Esophagus squamous epithelium (tissue), 5 donors: ENCODE results near the gene KIF26A. TPM values are rescaled to one million over a fixed set of nuclear protein-coding genes. Genes with fewer than 3 reads are reported as not detected.

ENCODE experiments used
- DNase-seq: peaks from one replicate; lab custom pipeline; 2025; lab: John Stamatoyannopoulos, UW
- H3K27ac ChIP-seq, 4 donors: fragments of 200-600 bp; sonication (generic); one replicate each; pipeline ENCODE4 v1.5.1; 2016 to 2019; ENCODE audit warnings: mild to moderate bottlenecking in 1 of 4
- H3K27me3 ChIP-seq, 4 donors: fragments of 200-600 bp; sonication (generic); 1 replicate in 3 of 4; 2 replicates in 1 of 4; pipeline versions ENCODE4 v1.5.1 to v1.6.0; 2017 to 2021; ENCODE audit warnings: antibody characterized with exemption in 1 of 4
- H3K36me3 ChIP-seq, 3 donors: fragments of 200-600 bp; sonication (generic); one replicate each; pipeline ENCODE4 v1.5.1; 2016 to 2019
- H3K4me1 ChIP-seq, 3 donors: fragments of 200-600 bp; sonication (generic); one replicate each; pipeline ENCODE4 v1.5.1; 2017 to 2019
- H3K4me3 ChIP-seq, 4 donors: fragments of 200-600 bp; sonication (generic); 1 replicate in 3 of 4; 2 replicates in 1 of 4; pipeline ENCODE4 v1.5.1; 2016 to 2019; ENCODE audit warnings: mild to moderate bottlenecking in 2 of 4, moderate library complexity in 1 of 4
- H3K9me3 ChIP-seq, 3 donors: fragments of 200-600 bp; sonication (generic); one replicate each; pipeline ENCODE4 v1.5.1; 2016 to 2019
- CTCF ChIP-seq, 6 experiments: fragments of 450-650 bp in 4 of 6; fragments of 200-600 bp in 2 of 6; sonication (generic) in 2 of 6; IDR thresholded peaks; one replicate each; pipeline ENCODE4 v1.5.1; 2016 to 2019; ENCODE audit warnings: antibody characterized with exemption in 6 of 6, mild to moderate bottlenecking in 4 of 6, moderate library complexity in 4 of 6
- POLR2A ChIP-seq, 4 donors: fragments of 450-650 bp; IDR thresholded peaks; one replicate each; pipeline ENCODE4 v1.6.1; 2017; ENCODE audit warnings: antibody characterized with exemption in 4 of 4, mild to moderate bottlenecking in 4 of 4, moderate library complexity in 3 of 4
- WGBS, 2 donors: methylation state at CpG; one replicate each; pipeline ENCODE4 v1.1.5; 2018; 5-methylcytosine and 5-hydroxymethylcytosine counted together
- intact Hi-C: fragments of 100-400 bp; cut with DNase I; formaldehyde crosslinking; loops from one replicate; pipeline ENCODE4 v1.15.0; 2022
- total RNA-seq, 4 donors: library from RNA; depleted of rRNA; stranded (reverse); fragments of >200 nt; gene quantifications; one replicate each; pipeline ENCODE4 v1.1.0, GENCODE V29; 2016
- donor health status: DM: yes; HTN: yes; CAD: no.

Gene KIF26A
- total RNA-seq, 4 donors from 2014 or later = 0.80 to 2.7 (median 0.96) TPM

DNA sequence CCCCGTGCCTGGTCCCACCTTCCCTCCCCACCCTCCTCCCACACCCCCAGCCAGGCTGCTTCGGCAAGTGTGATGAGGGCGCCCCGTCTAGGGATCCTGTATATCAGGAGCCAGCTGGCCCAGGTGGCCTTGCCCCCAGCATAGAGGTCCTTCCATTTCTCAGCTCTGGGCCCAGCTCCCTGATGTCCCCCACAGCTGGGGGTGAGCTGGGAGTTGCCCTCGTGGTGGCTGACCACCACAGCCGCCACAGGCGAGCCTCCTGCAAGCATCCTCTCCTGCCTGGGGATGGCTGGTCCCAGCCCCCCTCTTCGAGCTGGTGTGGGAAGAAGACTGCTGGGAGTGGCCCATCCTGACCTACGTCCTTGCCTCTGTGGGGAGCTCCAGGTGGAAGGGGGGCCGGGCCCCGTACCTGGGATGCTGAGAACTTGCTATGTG lies 45.4 kb upstream of the KIF26A start:
- Histone ChIP-seq H3K4me1 (peaks cover 6 to 20% (median 10%) of the 10 kb centered on the region in 3 donors), H3K4me3 (no peak overlapping the region), H3K27me3 (peaks cover 0 to 57% (median 0%) of the 10 kb centered on the region in 4 donors), H3K9me3 (no peaks in the 10 kb centered on the region), H3K36me3 (no peaks in the 10 kb centered on the region), H3K27ac (no peak overlapping the region)
- 55 to 86% methylated on average over 1 to 2 of the region's 11 CpGs for WGBS, 2 donors
- TF ChIP-seq CTCF (IDR thresholded peaks at IDR 0.05) (no peak), POLR2A (IDR thresholded peaks at IDR 0.05) (no peak)
- intact Hi-C loops = loop anchor here (5.0 kb wide), 1 partner anchor 39 kb away; no protein-coding TSS in a partner anchor
- no peak for DNase-seq

DNA sequence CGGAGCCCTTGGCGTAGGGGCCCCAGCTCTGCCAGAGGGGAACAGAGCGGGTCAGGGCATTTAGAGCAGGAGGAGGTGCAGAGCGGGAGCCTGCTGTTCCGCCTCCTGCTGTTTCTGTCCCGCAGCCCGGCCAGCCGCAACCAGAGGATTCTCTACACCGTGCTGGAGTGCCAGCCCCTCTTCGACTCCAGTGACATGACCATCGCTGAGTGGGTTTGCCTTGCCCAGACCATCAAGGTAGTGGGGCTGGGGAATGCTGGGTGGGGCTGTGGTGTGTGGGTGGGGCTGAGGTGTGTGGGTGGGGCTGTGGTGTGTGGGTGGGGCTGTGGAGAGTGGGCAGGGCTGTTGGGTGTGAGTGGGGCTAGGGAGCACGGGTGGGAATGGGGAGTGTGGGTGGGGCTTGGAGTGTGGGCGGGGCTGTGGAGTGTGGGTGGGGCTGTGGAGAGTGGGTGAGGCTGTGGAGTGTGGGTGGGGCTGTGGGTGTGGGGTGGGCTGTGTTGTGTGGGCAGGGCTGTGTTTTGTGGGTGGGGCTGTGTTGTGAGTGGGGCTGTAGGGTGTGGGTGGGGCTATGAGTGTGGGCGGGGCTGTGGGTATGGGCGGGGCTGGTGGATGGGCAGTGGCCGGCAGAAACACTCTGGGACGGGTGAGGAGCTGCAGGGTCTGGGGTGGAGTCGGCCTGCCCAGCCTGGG lies 44.9 kb upstream of the KIF26A start:
- H3K4me3 ChIP-seq = no peak overlapping the region
- TF ChIP-seq CTCF (IDR thresholded peaks at IDR 0.05) = no peak
- TF ChIP-seq POLR2A (IDR thresholded peaks at IDR 0.05) = no peak
- intact Hi-C loops = loop anchor here (5.0 kb wide), 1 partner anchor 39 kb away; no protein-coding TSS in a partner anchor
- H3K9me3 ChIP-seq = no peaks in the 10 kb centered on the region
- WGBS, 2 donors = 34 to 38% methylated on average over 5 to 7 of the region's 18 CpGs
- H3K27me3 ChIP-seq = peaks cover 0 to 53% (median 0%) of the 10 kb centered on the region in 4 donors
- no peak overlapping the region for H3K27ac ChIP-seq
- DNase-seq = no peak
- H3K4me1 ChIP-seq = peaks cover 6 to 24% (median 10%) of the 10 kb centered on the region in 3 donors
- H3K36me3 ChIP-seq = no peaks in the 10 kb centered on the region

DNA sequence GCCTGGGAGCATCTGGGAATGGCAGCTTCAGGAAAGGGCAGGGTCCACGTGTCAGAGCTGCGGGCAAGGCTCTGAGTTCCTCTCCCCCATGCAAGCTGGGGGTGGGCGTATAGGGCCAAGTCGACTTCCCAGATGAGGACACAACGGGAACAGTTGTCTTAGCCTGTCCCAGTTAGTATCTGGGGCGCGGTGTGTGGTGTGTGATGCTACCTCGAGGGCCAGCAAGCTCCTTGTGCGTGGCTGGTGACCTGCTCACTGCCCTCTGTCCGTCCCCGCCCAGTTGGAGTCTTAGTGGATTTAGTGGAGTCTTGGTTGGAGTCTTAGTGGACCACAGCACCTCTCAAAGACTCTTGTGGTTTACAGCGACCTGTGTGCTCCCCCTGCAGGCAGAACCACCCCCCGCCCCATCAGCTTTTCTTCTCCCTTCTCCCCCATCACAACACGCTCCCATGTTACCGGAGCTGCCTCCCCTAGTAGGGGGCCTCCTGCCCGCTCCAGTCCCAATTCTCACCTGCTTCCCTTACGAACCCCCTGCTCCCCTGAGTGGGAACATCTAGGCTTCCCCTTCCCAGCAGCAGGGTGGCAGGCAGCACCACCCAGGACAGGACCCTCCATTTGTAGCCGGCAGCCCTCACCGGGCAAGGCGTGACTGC lies 44.2 kb upstream of the KIF26A start:
- WGBS, 2 donors = 36 to 61% methylated on average over 7 to 11 of the region's 20 CpGs
- no peak overlapping the region for H3K27ac ChIP-seq
- intact Hi-C loops = loop anchor here (5.0 kb wide), 1 partner anchor 38 kb away; no protein-coding TSS in a partner anchor
- H3K4me3 ChIP-seq = no peak overlapping the region
- no peak for TF ChIP-seq POLR2A (IDR thresholded peaks at IDR 0.05)
- no peak for TF ChIP-seq CTCF (IDR thresholded peaks at IDR 0.05)
- H3K27me3 ChIP-seq = peaks cover 0 to 53% (median 0%) of the 10 kb centered on the region in 4 donors
- no peak for DNase-seq
- H3K9me3 ChIP-seq = no peaks in the 10 kb centered on the region
- no peaks in the 10 kb centered on the region for H3K36me3 ChIP-seq
- peaks cover 10 to 31% (median 11%) of the 10 kb centered on the region in 3 donors for H3K4me1 ChIP-seq

GRCh38 chr14:104094709-104095425 lies 43.5 kb upstream of the KIF26A start:
- Histone ChIP-seq H3K27ac (no peak overlapping the region), H3K4me1 (peaks cover 14 to 37% (median 17%) of the 10 kb centered on the region in 3 donors), H3K9me3 (no peaks in the 10 kb centered on the region), H3K27me3 (peaks cover 0 to 53% (median 0%) of the 10 kb centered on the region in 4 donors), H3K4me3 (no peak overlapping the region), H3K36me3 (no peaks in the 10 kb centered on the region)
- intact Hi-C loops = loop anchor here (5.0 kb wide), 1 partner anchor 37 kb away; no protein-coding TSS in a partner anchor
- no peak for DNase-seq
- WGBS, 2 donors = 82% methylated on average over 7 of the region's 35 CpGs; no CpG with 5 or more reads in 1 of the 2 donors
- TF ChIP-seq POLR2A (IDR thresholded peaks at IDR 0.05) = no peak
- TF ChIP-seq CTCF (IDR thresholded peaks at IDR 0.05) = peak; percentile 81 to 96 (median 90)
